Esophagus squamous epithelium (tissue), 5 donors: ENCODE data around the gene LRRN2. TPM values are rescaled to one million over a fixed set of nuclear protein-coding genes. Genes with fewer than 3 reads are reported as not detected.

Experiments
- DNase-seq: peaks from one replicate; lab custom pipeline; 2025; lab: John Stamatoyannopoulos, UW
- H3K27ac ChIP-seq, 4 donors: fragments of 200-600 bp; sonication (generic); one replicate each; pipeline ENCODE4 v1.5.1; 2016 to 2019; ENCODE audit warnings: mild to moderate bottlenecking in 1 of 4
- H3K27me3 ChIP-seq, 4 donors: fragments of 200-600 bp; sonication (generic); 1 replicate in 3 of 4; 2 replicates in 1 of 4; pipeline versions ENCODE4 v1.5.1 to v1.6.0; 2017 to 2021; ENCODE audit warnings: antibody characterized with exemption in 1 of 4
- H3K36me3 ChIP-seq, 3 donors: fragments of 200-600 bp; sonication (generic); one replicate each; pipeline ENCODE4 v1.5.1; 2016 to 2019
- H3K4me1 ChIP-seq, 3 donors: fragments of 200-600 bp; sonication (generic); one replicate each; pipeline ENCODE4 v1.5.1; 2017 to 2019
- H3K4me3 ChIP-seq, 4 donors: fragments of 200-600 bp; sonication (generic); 1 replicate in 3 of 4; 2 replicates in 1 of 4; pipeline ENCODE4 v1.5.1; 2016 to 2019; ENCODE audit warnings: mild to moderate bottlenecking in 2 of 4, moderate library complexity in 1 of 4
- H3K9me3 ChIP-seq, 3 donors: fragments of 200-600 bp; sonication (generic); one replicate each; pipeline ENCODE4 v1.5.1; 2016 to 2019
- POLR2A ChIP-seq, 4 donors: fragments of 450-650 bp; IDR thresholded peaks; one replicate each; pipeline ENCODE4 v1.6.1; 2017; ENCODE audit warnings: antibody characterized with exemption in 4 of 4, mild to moderate bottlenecking in 4 of 4, moderate library complexity in 3 of 4
- WGBS, 2 donors: methylation state at CpG; one replicate each; pipeline ENCODE4 v1.1.5; 2018; 5-methylcytosine and 5-hydroxymethylcytosine counted together
- intact Hi-C: fragments of 100-400 bp; cut with DNase I; formaldehyde crosslinking; loops from one replicate; pipeline ENCODE4 v1.15.0; 2022
- total RNA-seq, 4 donors: library from RNA; depleted of rRNA; stranded (reverse); fragments of >200 nt; gene quantifications; one replicate each; pipeline ENCODE4 v1.1.0, GENCODE V29; 2016
- TF ChIP-seq, protein P1 (sequence below), 6 experiments: fragments of 450-650 bp in 4 of 6; fragments of 200-600 bp in 2 of 6; sonication (generic) in 2 of 6; IDR thresholded peaks; one replicate each; pipeline ENCODE4 v1.5.1; 2016 to 2019; ENCODE audit warnings: antibody characterized with exemption in 6 of 6, mild to moderate bottlenecking in 4 of 6, moderate library complexity in 4 of 6
- donor health status: DM: yes; HTN: yes; CAD: no.

LRRN2 gene
- total RNA-seq, 4 donors from 2014 or later = 0.18 to 1.8 (median 1.5) TPM

DNA sequence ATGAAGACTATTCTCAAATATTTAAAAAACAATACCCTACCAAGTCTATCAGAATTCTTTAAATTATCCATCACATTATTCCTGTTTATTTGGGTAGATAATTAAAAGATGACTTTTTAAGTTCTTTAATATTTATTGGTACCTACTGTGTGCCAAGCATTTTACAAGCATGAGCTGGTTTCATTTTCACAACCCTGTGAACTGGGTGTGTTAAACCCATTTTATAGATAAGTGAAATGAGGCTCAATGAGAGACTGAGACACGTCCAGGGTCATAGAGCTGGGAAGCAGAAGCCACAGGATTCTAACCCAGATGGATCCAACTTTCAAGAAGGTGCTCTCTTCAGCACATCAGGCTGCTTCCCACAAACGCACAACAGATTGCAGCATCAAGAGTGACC is 12.3 kb downstream of the LRRN2 start:
- Histone ChIP-seq H3K27me3 (peaks cover 0 to 57% (median 0%) of the 10 kb centered on the region in 4 donors), H3K27ac (no peak overlapping the region), H3K36me3 (no peaks in the 10 kb centered on the region), H3K4me3 (no peak overlapping the region), H3K9me3 (no peaks in the 10 kb centered on the region), H3K4me1 (no peaks in the 10 kb centered on the region)
- no peak for DNase-seq
- WGBS, 2 donors = 76 to 82% methylated on average over 2 of the region's 2 CpGs
- intact Hi-C loops = no loop called here
- TF ChIP-seq, protein P1, sequence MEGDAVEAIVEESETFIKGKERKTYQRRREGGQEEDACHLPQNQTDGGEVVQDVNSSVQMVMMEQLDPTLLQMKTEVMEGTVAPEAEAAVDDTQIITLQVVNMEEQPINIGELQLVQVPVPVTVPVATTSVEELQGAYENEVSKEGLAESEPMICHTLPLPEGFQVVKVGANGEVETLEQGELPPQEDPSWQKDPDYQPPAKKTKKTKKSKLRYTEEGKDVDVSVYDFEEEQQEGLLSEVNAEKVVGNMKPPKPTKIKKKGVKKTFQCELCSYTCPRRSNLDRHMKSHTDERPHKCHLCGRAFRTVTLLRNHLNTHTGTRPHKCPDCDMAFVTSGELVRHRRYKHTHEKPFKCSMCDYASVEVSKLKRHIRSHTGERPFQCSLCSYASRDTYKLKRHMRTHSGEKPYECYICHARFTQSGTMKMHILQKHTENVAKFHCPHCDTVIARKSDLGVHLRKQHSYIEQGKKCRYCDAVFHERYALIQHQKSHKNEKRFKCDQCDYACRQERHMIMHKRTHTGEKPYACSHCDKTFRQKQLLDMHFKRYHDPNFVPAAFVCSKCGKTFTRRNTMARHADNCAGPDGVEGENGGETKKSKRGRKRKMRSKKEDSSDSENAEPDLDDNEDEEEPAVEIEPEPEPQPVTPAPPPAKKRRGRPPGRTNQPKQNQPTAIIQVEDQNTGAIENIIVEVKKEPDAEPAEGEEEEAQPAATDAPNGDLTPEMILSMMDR (IDR thresholded peaks at IDR 0.05) = no peak
- no peak for TF ChIP-seq POLR2A (IDR thresholded peaks at IDR 0.05)

GRCh38 chr1:204672482-204673121 is 12.9 kb downstream of the LRRN2 start:
- 76 to 84% methylated on average over 6 to 10 of the region's 10 CpGs for WGBS, 2 donors
- Histone ChIP-seq H3K36me3 (no peaks in the 10 kb centered on the region), H3K9me3 (no peaks in the 10 kb centered on the region), H3K4me3 (no peak overlapping the region), H3K4me1 (no peaks in the 10 kb centered on the region), H3K27me3 (peaks cover 0 to 51% (median 0%) of the 10 kb centered on the region in 4 donors), H3K27ac (no peak overlapping the region)
- no peak for DNase-seq
- intact Hi-C loops = no loop called here
- TF ChIP-seq, protein P1 (IDR thresholded peaks at IDR 0.05) = no peak
- TF ChIP-seq POLR2A (IDR thresholded peaks at IDR 0.05) = no peak

DNA sequence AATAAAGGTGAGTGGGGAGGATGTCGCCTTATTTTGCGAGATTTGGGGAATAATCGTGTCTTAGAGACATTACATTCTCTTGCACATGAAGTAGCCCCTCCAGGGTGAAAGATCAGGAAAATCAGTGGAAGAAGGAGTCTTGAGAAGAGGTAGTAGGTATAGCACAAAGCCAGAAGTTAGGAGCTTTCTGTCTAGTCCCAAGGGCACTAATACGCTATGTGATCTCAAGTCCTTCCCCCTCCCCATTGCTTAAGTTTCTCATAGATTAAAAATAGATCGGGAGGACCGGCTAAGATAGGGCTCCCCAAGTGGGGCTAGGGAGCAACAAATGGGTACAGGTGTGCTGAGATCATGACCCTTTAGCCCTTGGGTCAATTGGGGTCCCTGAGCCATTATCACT is 13.5 kb downstream of the LRRN2 start:
- no peak overlapping the region for H3K4me3 ChIP-seq
- 86% methylated on average over 5 to 6 of the region's 6 CpGs for WGBS, 2 donors
- no peaks in the 10 kb centered on the region for H3K36me3 ChIP-seq
- no peak overlapping the region for H3K27ac ChIP-seq
- TF ChIP-seq, protein P1 (IDR thresholded peaks at IDR 0.05) = no peak
- no peak for TF ChIP-seq POLR2A (IDR thresholded peaks at IDR 0.05)
- no peaks in the 10 kb centered on the region for H3K4me1 ChIP-seq
- H3K9me3 ChIP-seq = no peaks in the 10 kb centered on the region
- H3K27me3 ChIP-seq = peaks cover 0 to 46% (median 0%) of the 10 kb centered on the region in 4 donors
- no peak for DNase-seq
- intact Hi-C loops = no loop called here

- no peak for DNase-seq
- Histone ChIP-seq H3K27ac (no peak overlapping the region), H3K9me3 (no peaks in the 10 kb centered on the region), H3K36me3 (no peaks in the 10 kb centered on the region), H3K4me1 (no peaks in the 10 kb centered on the region), H3K4me3 (no peak overlapping the region), H3K27me3 (peaks cover 0 to 39% (median 0%) of the 10 kb centered on the region in 4 donors)
- TF ChIP-seq, protein P1 (IDR thresholded peaks at IDR 0.05) = no peak
- TF ChIP-seq POLR2A (IDR thresholded peaks at IDR 0.05) = no peak
- intact Hi-C loops = no loop called here
- 58 to 61% methylated on average over 10 of the region's 10 CpGs for WGBS, 2 donors
These were observed 15.2 kb downstream of the LRRN2 start for GRCh38 chr1:204670152-204670927.

DNA sequence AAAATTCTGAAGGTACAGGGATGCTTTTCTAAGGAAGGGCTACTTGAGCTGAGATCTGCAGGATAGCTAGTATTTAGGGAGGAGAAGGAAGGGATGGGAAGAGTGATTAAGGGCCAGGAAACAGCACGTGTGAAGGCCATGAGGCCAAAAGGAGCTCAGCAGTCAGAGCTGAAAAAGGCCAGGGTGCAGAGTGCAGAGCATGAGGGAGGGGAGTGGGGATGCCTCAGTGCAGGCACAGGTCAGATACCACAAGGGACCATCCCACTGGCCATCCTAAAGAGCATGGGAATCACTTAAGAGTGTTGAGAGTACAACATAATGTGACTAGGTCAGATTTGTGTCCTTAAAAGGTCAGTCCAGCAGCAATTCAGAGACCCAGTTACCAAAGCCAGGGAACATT is 16.0 kb downstream of the LRRN2 start:
- no peaks in the 10 kb centered on the region for H3K36me3 ChIP-seq
- 0 to 5% methylated on average over 1 of the region's 1 CpG for WGBS, 2 donors
- TF ChIP-seq, protein P1 (IDR thresholded peaks at IDR 0.05) = no peak
- no peak for TF ChIP-seq POLR2A (IDR thresholded peaks at IDR 0.05)
- H3K4me1 ChIP-seq = no peaks in the 10 kb centered on the region
- no peak overlapping the region for H3K4me3 ChIP-seq
- H3K27me3 ChIP-seq = peaks cover 0 to 35% (median 0%) of the 10 kb centered on the region in 4 donors
- H3K9me3 ChIP-seq = no peaks in the 10 kb centered on the region
- no peak overlapping the region for H3K27ac ChIP-seq
- DNase-seq = no peak
- intact Hi-C loops = no loop called here
